Neural cell (in vitro differentiated cells): ENCODE results near the gene GTPBP4. TPM values are rescaled to one million over a fixed set of nuclear protein-coding genes. Genes with fewer than 3 reads are reported as not detected.
A peak's percentile ranks its signal among the peaks of the same experiment; 100 is the strongest.

ENCODE experiments used
- H2AFZ ChIP-seq: fragments of 200-600, 300-800 bp; sonication (generic), shearing (Covaris generic); 2 replicates; pipeline ENCODE4 v1.6.0; 2014; ENCODE audit warnings: low read depth, mild to moderate bottlenecking, antibody characterized with exemption, low read length, moderate library complexity
- H3F3A ChIP-seq: fragments of 200-600 bp; shearing (Covaris generic); 2 replicates; pipeline ENCODE4 v1.6.1; 2016; ENCODE audit warnings: mild to moderate bottlenecking, moderate library complexity, mixed read lengths, antibody characterized with exemption, low read length; ENCODE audit not compliant: insufficient read depth, poor library complexity, severe bottlenecking
- H3K27ac ChIP-seq: fragments of 200-600, 300-800 bp; sonication (generic), shearing (Covaris generic); 2 replicates; pipeline ENCODE4 v1.5.1; 2014; ENCODE audit warnings: mild to moderate bottlenecking, low read length, moderate library complexity
- H3K27me3 ChIP-seq: fragments of 300-800, 200-600 bp; sonication (generic), shearing (Covaris generic); 2 replicates; pipeline ENCODE4 v1.6.0; 2014; ENCODE audit warnings: mild to moderate bottlenecking, low read depth, low read length, moderate library complexity; ENCODE audit not compliant: insufficient read depth
- H3K36me3 ChIP-seq: fragments of 300-800, 200-600 bp; sonication (generic), shearing (Covaris generic); 2 replicates; pipeline ENCODE4 v1.5.1; 2014; ENCODE audit warnings: mild to moderate bottlenecking, antibody characterized with exemption, low read length, moderate library complexity; ENCODE audit not compliant: insufficient read depth
- H3K4me2 ChIP-seq: fragments of 300-800, 200-600 bp; sonication (generic), shearing (Covaris generic); 2 replicates; pipeline ENCODE4 v1.6.0; 2014; ENCODE audit warnings: mild to moderate bottlenecking, low read length
- H3K4me3 ChIP-seq: fragments of 300-800, 200-600 bp; sonication (generic), shearing (Covaris generic); 2 replicates; pipeline ENCODE4 v1.5.1; 2014; ENCODE audit warnings: mild to moderate bottlenecking, low read length, moderate library complexity
- H3K79me2 ChIP-seq: fragments of 200-600 bp; shearing (Covaris generic); replicated peaks from 2 replicates; pipeline ENCODE4 v1.6.0; 2014; ENCODE audit warnings: mild to moderate bottlenecking, low read length, moderate library complexity; ENCODE audit not compliant: insufficient read depth
- H3K9ac ChIP-seq: fragments of 300-800, 200-600 bp; sonication (generic), shearing (Covaris generic); 2 replicates; pipeline ENCODE4 v1.6.1; 2016; ENCODE audit warnings: mild to moderate bottlenecking, low read length, mixed read lengths
- H3K9me2 ChIP-seq: fragments of 200-600 bp; shearing (Covaris generic); 2 replicates; pipeline ENCODE4 v1.6.1; 2016; ENCODE audit warnings: mild to moderate bottlenecking, low read length, mixed read lengths; ENCODE audit not compliant: insufficient read depth
- H3K9me3 ChIP-seq: fragments of 200-600, 300-800 bp; sonication (generic), shearing (Covaris generic); 2 replicates; pipeline ENCODE4 v1.6.1; 2016; ENCODE audit warnings: mild to moderate bottlenecking, mixed run types, low read length, moderate library complexity, mixed read lengths
- H4K20me1 ChIP-seq: fragments of 200-600 bp; shearing (Covaris generic); 2 replicates; pipeline ENCODE4 v1.6.1; 2016; ENCODE audit warnings: mild to moderate bottlenecking, mixed run types; ENCODE audit not compliant: insufficient read depth
- EP300 ChIP-seq: fragments of 450-650 bp; conservative IDR thresholded peaks from 2 replicates; pipeline ENCODE4 v1.6.1; 2014; ENCODE audit warnings: antibody characterized with exemption, mild to moderate bottlenecking, moderate library complexity; ENCODE audit not compliant: poor library complexity, severe bottlenecking
- EZH2 ChIP-seq: fragments of 200-600, 300-800 bp; shearing (Covaris generic), sonication (generic); IDR thresholded peaks from 2 replicates; pipeline ENCODE4 v1.6.1; 2014; ENCODE audit warnings: antibody characterized with exemption, low read length, borderline replicate concordance, mild to moderate bottlenecking; ENCODE audit not compliant: insufficient read depth, poor library complexity, severe bottlenecking
- MXI1 ChIP-seq: fragments of 450-650 bp; conservative IDR thresholded peaks from 2 replicates; pipeline ENCODE4 v1.6.1; 2014; ENCODE audit warnings: antibody characterized with exemption, mild to moderate bottlenecking; ENCODE audit not compliant: poor library complexity, severe bottlenecking
- POLR2AphosphoS5 ChIP-seq: IDR thresholded peaks from 2 replicates; pipeline ENCODE4 v1.6.1; 2012
- RAD21 ChIP-seq: fragments of 450-650 bp; conservative IDR thresholded peaks from 2 replicates; pipeline ENCODE4 v1.6.1; 2014; ENCODE audit warnings: antibody characterized with exemption, mild to moderate bottlenecking, moderate library complexity
- SMC3 ChIP-seq: fragments of 450-650 bp; conservative IDR thresholded peaks from 2 replicates; pipeline ENCODE4 v1.6.1; 2014; ENCODE audit warnings: antibody characterized with exemption, mild to moderate bottlenecking, moderate library complexity; ENCODE audit not compliant: poor library complexity
- TAF1 ChIP-seq: IDR thresholded peaks from 2 replicates; pipeline ENCODE4 v1.6.1; 2012; ENCODE audit warnings: low read depth
- polyA plus RNA-seq: library from polyadenylated mRNA; depleted of rRNA; stranded (reverse); fragments of >200 nt; gene quantifications from 2 replicates; pipeline ENCODE4 v1.2.3, GENCODE V29; 2014
- TF ChIP-seq, protein P1 (sequence below): fragments of 450-650 bp; IDR thresholded peaks from 2 replicates; pipeline ENCODE4 v1.5.1; 2014; ENCODE audit warnings: antibody characterized with exemption, mild to moderate bottlenecking, moderate library complexity; ENCODE audit not compliant: poor library complexity, severe bottlenecking
- TF ChIP-seq, protein P2 (sequence below): IDR thresholded peaks from 2 replicates; pipeline ENCODE4 v1.6.1; 2012; ENCODE audit warnings: borderline replicate concordance

Gene GTPBP4
- polyA plus RNA-seq, 1 donor from 2014 or later: 32.7 TPM

DNA sequence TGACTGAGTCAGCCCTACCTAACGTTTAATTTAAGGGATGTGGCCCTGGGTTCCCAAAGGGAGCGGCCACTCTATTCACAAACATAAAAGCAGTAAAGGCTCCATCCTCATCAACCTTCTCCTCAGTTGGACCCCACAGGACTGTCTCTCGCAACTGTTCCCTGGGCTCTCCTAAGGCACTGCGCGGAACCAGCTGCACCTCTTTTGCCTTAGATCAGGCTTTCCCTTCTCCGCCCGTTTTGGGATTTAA is 689 bp upstream of the GTPBP4 start:
- H2AFZ ChIP-seq: peak overlapping the region; percentile 83
- H3K79me2 ChIP-seq: peaks cover 31% of the 10 kb centered on the region
- peak overlapping the region; percentile 80 for H3K27ac ChIP-seq
- H4K20me1 ChIP-seq: no peaks in the 10 kb centered on the region
- H3K36me3 ChIP-seq: no peaks in the 10 kb centered on the region
- H3K9ac ChIP-seq: peak overlapping the region; percentile 95
- peak overlapping the region; percentile 86 for H3K4me3 ChIP-seq
- H3F3A ChIP-seq: no peaks in the 10 kb centered on the region
- no peaks in the 10 kb centered on the region for H3K9me3 ChIP-seq
- no peaks in the 10 kb centered on the region for H3K9me2 ChIP-seq
- H3K4me2 ChIP-seq: peak overlapping the region; percentile 81
- TF ChIP-seq EZH2 (no peak), SMC3 (no peak), POLR2AphosphoS5 (no peak), TAF1 (no peak), EP300 (no peak)
- H3K27me3 ChIP-seq: no peaks in the 10 kb centered on the region

DNA sequence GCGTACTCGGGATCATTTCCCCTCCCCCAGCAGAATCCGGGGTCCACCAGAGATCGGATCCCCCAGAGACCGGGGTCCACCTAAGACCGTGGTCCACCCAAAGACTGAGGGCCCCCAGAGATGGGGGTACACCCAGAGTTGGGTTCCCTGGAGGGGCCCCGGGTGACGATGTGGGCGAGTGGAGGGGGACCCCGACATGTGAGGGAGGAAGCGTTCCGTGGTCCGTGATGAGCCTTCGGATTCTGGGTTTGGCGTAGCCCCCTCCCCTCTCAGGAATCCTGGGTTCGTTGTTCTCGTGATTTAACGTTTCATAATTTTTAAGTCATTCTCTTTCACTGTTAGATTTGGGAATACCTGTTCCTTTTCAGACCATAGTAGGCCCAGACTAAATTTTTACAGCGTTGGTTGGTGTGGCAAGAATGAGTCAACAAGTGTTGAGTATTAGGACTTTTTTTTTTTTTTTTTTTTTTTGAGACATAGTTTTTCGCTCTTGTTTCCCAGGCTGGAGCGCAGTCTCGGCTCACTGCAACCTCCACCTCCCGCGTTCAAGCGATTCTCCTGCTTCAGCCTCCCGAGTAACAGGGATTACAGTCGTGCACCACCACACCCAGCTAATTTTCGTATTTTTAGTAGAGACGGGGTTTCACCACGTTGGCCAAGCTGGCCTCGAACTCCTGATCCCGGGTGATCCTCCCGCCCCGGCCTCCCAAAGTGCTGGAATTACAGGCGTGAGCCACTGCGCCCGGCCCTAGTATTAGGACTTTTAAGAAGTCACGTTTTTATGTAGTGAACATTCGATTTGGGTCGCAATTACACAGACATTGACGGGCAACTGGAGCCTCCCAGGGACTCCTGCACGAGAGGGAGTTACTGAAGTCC is 672 bp downstream of the GTPBP4 start:
- TF ChIP-seq POLR2AphosphoS5 (no peak), EP300 (no peak), SMC3 (no peak), RAD21 (no peak), TAF1 (no peak), EZH2 (no peak), MXI1 (no peak)
- TF ChIP-seq, protein P1, sequence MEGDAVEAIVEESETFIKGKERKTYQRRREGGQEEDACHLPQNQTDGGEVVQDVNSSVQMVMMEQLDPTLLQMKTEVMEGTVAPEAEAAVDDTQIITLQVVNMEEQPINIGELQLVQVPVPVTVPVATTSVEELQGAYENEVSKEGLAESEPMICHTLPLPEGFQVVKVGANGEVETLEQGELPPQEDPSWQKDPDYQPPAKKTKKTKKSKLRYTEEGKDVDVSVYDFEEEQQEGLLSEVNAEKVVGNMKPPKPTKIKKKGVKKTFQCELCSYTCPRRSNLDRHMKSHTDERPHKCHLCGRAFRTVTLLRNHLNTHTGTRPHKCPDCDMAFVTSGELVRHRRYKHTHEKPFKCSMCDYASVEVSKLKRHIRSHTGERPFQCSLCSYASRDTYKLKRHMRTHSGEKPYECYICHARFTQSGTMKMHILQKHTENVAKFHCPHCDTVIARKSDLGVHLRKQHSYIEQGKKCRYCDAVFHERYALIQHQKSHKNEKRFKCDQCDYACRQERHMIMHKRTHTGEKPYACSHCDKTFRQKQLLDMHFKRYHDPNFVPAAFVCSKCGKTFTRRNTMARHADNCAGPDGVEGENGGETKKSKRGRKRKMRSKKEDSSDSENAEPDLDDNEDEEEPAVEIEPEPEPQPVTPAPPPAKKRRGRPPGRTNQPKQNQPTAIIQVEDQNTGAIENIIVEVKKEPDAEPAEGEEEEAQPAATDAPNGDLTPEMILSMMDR: no peak
- TF ChIP-seq, protein P2, sequence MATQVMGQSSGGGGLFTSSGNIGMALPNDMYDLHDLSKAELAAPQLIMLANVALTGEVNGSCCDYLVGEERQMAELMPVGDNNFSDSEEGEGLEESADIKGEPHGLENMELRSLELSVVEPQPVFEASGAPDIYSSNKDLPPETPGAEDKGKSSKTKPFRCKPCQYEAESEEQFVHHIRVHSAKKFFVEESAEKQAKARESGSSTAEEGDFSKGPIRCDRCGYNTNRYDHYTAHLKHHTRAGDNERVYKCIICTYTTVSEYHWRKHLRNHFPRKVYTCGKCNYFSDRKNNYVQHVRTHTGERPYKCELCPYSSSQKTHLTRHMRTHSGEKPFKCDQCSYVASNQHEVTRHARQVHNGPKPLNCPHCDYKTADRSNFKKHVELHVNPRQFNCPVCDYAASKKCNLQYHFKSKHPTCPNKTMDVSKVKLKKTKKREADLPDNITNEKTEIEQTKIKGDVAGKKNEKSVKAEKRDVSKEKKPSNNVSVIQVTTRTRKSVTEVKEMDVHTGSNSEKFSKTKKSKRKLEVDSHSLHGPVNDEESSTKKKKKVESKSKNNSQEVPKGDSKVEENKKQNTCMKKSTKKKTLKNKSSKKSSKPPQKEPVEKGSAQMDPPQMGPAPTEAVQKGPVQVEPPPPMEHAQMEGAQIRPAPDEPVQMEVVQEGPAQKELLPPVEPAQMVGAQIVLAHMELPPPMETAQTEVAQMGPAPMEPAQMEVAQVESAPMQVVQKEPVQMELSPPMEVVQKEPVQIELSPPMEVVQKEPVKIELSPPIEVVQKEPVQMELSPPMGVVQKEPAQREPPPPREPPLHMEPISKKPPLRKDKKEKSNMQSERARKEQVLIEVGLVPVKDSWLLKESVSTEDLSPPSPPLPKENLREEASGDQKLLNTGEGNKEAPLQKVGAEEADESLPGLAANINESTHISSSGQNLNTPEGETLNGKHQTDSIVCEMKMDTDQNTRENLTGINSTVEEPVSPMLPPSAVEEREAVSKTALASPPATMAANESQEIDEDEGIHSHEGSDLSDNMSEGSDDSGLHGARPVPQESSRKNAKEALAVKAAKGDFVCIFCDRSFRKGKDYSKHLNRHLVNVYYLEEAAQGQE: no peak
- Histone ChIP-seq H3K27me3 (no peaks in the 10 kb centered on the region), H3K79me2 (peaks cover 34% of the 10 kb centered on the region), H3F3A (no peaks in the 10 kb centered on the region), H3K4me3 (peak overlapping the region; percentile 86), H4K20me1 (no peaks in the 10 kb centered on the region), H3K27ac (peak overlapping the region; percentile 80), H3K9ac (peak overlapping the region; percentile 95), H3K9me2 (no peaks in the 10 kb centered on the region), H3K9me3 (no peaks in the 10 kb centered on the region), H3K4me2 (peak overlapping the region; percentile 66), H3K36me3 (no peaks in the 10 kb centered on the region), H2AFZ (peak overlapping the region; percentile 73)
